ENCODE data around the gene RBM33. TPM values are rescaled to one million over a fixed set of nuclear protein-coding genes. Genes with fewer than 3 reads are reported as not detected.

The RBM33 gene
- total and polyA plus RNA-seq, 9 of the 15 experiments (the other 6 are each of a cell fraction or from before 2014, with no cell fraction given): 4.4 to 80.7 (median 27.3) TPM

GRCh38 chr7:155660059-155660757 is 15.7 kb downstream of the RBM33 start (continued):
- TF ChIP-seq E2F3 (CRISPR knock-in tag; IDR thresholded peaks at IDR 0.05) (no peak), SMARCA5 (IDR thresholded peaks at IDR 0.05) (peak; percentile 53), RHOXF2B (CRISPR knock-in tag; conservative IDR thresholded peaks at IDR 0.05) (no peak), BCLAF1 (IDR thresholded peaks at IDR 0.05; ENCODE audit: borderline replicate concordance in 1 of 2, control insufficient read depth in 1 of 2, low read depth in 2 of 2, low read length in 1 of 2) (no peak), GMEB1 (CRISPR knock-in tag; IDR thresholded peaks at IDR 0.05) (no peak), SPI1 (IDR thresholded peaks at IDR 0.05; ENCODE audit: borderline replicate concordance, low read depth, low read length) (no peak), ZNF324 (CRISPR knock-in tag; IDR thresholded peaks at IDR 0.05) (no peak), HOMEZ (CRISPR knock-in tag; IDR thresholded peaks at IDR 0.05) (no peak), ZNF224 (CRISPR knock-in tag; IDR thresholded peaks at IDR 0.05) (no peak), NFE2 (IDR thresholded peaks at IDR 0.05; ENCODE audit: low read depth) (peak; percentile 76), ZNF431 (CRISPR knock-in tag; IDR thresholded peaks at IDR 0.05) (no peak), POLR2AphosphoS5 (IDR thresholded peaks at IDR 0.05; ENCODE audit: control insufficient read depth, insufficient read depth, low read depth, low read length) (no peak), JUNB (CRISPR knock-in tag; conservative IDR thresholded peaks at IDR 0.05) (peak; percentile 66; the same call in 1 of the 2 replicates), FIP1L1 (IDR thresholded peaks at IDR 0.05; ENCODE audit: low read depth, low read length, poor library complexity, severe bottlenecking) (no peak), ZNF668 (CRISPR knock-in tag; IDR thresholded peaks at IDR 0.05) (no peak)
- TF ChIP-seq, protein P1, sequence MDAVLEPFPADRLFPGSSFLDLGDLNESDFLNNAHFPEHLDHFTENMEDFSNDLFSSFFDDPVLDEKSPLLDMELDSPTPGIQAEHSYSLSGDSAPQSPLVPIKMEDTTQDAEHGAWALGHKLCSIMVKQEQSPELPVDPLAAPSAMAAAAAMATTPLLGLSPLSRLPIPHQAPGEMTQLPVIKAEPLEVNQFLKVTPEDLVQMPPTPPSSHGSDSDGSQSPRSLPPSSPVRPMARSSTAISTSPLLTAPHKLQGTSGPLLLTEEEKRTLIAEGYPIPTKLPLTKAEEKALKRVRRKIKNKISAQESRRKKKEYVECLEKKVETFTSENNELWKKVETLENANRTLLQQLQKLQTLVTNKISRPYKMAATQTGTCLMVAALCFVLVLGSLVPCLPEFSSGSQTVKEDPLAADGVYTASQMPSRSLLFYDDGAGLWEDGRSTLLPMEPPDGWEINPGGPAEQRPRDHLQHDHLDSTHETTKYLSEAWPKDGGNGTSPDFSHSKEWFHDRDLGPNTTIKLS (IDR thresholded peaks at IDR 0.05; ENCODE audit: borderline replicate concordance, low read depth): no peak
- TF ChIP-seq, protein P2, sequence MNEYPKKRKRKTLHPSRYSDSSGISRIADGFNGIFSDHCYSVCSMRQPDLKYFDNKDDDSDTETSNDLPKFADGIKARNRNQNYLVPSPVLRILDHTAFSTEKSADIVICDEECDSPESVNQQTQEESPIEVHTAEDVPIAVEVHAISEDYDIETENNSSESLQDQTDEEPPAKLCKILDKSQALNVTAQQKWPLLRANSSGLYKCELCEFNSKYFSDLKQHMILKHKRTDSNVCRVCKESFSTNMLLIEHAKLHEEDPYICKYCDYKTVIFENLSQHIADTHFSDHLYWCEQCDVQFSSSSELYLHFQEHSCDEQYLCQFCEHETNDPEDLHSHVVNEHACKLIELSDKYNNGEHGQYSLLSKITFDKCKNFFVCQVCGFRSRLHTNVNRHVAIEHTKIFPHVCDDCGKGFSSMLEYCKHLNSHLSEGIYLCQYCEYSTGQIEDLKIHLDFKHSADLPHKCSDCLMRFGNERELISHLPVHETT (CRISPR knock-in tag; conservative IDR thresholded peaks at IDR 0.05 in 1 of 2, IDR thresholded peaks at IDR 0.05 in 1 of 2): no peak

Data from K562 (cell line).